Heart right ventricle (tissue), 16 donors: ENCODE data around the gene PLD4. TPM values are rescaled to one million over a fixed set of nuclear protein-coding genes. Genes with fewer than 3 reads are reported as not detected.

Experiments
- ATAC-seq, 8 donors: fragments of 200-7000 bp; cut with Tn5 transposase; one replicate each; pipeline ENCODE4 v1.9.1; 2020; ENCODE audit warnings: mild to moderate bottlenecking in 8 of 8, moderate library complexity in 8 of 8, moderate number of reproducible peaks in 1 of 8
- DNase-seq, 2 donors: peaks; one replicate each; pipeline ENCODE4 v3.0.0-alpha.2; 2020
- H3K27ac ChIP-seq, 10 donors: fragments of 200-600 bp; sonication (generic) in 2 of 10; one replicate each; pipeline versions ENCODE4 v1.5.0 to v1.8.0; 2020 to 2022; ENCODE audit warnings: mild to moderate bottlenecking in 3 of 10
- H3K27me3 ChIP-seq, 7 donors: fragments of 200-600 bp; one replicate each; pipeline ENCODE4 v1.8.0; 2021 to 2022; ENCODE audit warnings: mild to moderate bottlenecking in 2 of 7
- H3K36me3 ChIP-seq, 9 donors: fragments of 200-600 bp; sonication (generic) in 1 of 9; one replicate each; pipeline versions ENCODE4 v1.5.0 to v1.8.0; 2020 to 2022; ENCODE audit warnings: mild to moderate bottlenecking in 2 of 9
- H3K4me1 ChIP-seq, 9 donors: fragments of 200-600 bp; sonication (generic) in 1 of 9; one replicate each; pipeline versions ENCODE4 v1.5.0 to v1.8.0; 2020 to 2022; ENCODE audit warnings: mild to moderate bottlenecking in 4 of 9
- H3K4me3 ChIP-seq, 10 donors: fragments of 200-600 bp; sonication (generic) in 2 of 10; one replicate each; pipeline versions ENCODE4 v1.5.0 to v1.8.0; 2020 to 2022; ENCODE audit warnings: mild to moderate bottlenecking in 7 of 10, moderate library complexity in 2 of 10
- H3K9me3 ChIP-seq, 11 donors: fragments of 200-600 bp in 10 of 11; sonication (generic) in 2 of 11; one replicate each; pipeline versions ENCODE4 v1.5.0 to v1.8.0; 2013 to 2022; ENCODE audit warnings: mild to moderate bottlenecking in 2 of 11, control low read depth in 1 of 11, moderate library complexity in 1 of 11
- WGBS, 2 donors: extraction: QIAGEN DNeasy Blood & Tissue Kit; methylation state at CpG; one replicate each; pipeline ENCODE4 v1.1.7; 2013; ENCODE audit warnings: inconsistent platforms in 1 of 2; 5-methylcytosine and 5-hydroxymethylcytosine counted together
- intact Hi-C, 10 donors: fragments of 100-400 bp; cut with DNase I; formaldehyde crosslinking; loops; one replicate each; pipeline versions ENCODE4 v1.11.1 to v1.14.2; 2022
- polyA plus RNA-seq, 2 donors: library from polyadenylated mRNA; stranded (reverse); fragments of 200-250 nt; gene quantifications; one replicate each; pipeline ENCODE4 v1.2.3, GENCODE V29; 2013
- total RNA-seq, 10 donors: library from RNA; stranded (reverse); fragmentation: NEBNext Ultra II Directional in 3 of 10; extraction: Animal tissue kit (Norgen Biotek cat#: 25700) in 3 of 10; gene quantifications; one replicate each; pipeline versions ENCODE4 v1.2.1 to v1.2.4, GENCODE V29; 2021 to 2023
- TF ChIP-seq, protein P1 (sequence below), 9 donors: fragments of 200-600 bp; sonication (generic) in 2 of 9; IDR thresholded peaks; one replicate each; pipeline versions ENCODE4 v1.5.0 to v1.8.0; 2021 to 2022; ENCODE audit warnings: antibody characterized with exemption in 9 of 9, mild to moderate bottlenecking in 5 of 9, moderate library complexity in 1 of 9
- donor health status: Arrhythmogenic right ventricular cardiomyopathy.
- donor health status: ischemic (EF 13 %, LVEDD 7.1; RV severe dilation, severe dysfunction).
- donor health status: healthy with polysubstance abuse.
- donor health status: DM: no; HTN: yes; CAD: no.
- donor health status: DM: no; HTN: no; CAD: no.
- donor health status: ischemic (EF 25% LVEDD 6.9; RV normal size, moderate dysfunction).
- donor health status: ischemic (EF 25% LVEDD 5.7; RV mildly dilated, moderate dysfunction).
- donor health status: healthy.
- donor health status: DM: yes; HTN: yes; CAD: no.
- donor health status: Ischemic cardiomyopathy.
- donor health status: ischemic (EF 35%, LVEDD 5.7; RV mildly dilated, moderate dysfunction).
- donor health status: nonischemic (EF 11% LVEDD 7.7; RV severe dilation, severe dysfunction).
- donor health status: DM: yes; HTN: yes; CAD: no.
- donor health status: PGD.
- donor health status: ischemic (EF 29% LVEDD 5.4; RV normal size, mild dysfunction).
- donor health status: nonischemic (EF 23%, LVEDD 6.1; RV moderate dilation, normal function).

Gene PLD4
- total and polyA plus RNA-seq, 12 donors, result 0.07 to 0.91 (median 0.47) TPM; not detected in 1

DNA sequence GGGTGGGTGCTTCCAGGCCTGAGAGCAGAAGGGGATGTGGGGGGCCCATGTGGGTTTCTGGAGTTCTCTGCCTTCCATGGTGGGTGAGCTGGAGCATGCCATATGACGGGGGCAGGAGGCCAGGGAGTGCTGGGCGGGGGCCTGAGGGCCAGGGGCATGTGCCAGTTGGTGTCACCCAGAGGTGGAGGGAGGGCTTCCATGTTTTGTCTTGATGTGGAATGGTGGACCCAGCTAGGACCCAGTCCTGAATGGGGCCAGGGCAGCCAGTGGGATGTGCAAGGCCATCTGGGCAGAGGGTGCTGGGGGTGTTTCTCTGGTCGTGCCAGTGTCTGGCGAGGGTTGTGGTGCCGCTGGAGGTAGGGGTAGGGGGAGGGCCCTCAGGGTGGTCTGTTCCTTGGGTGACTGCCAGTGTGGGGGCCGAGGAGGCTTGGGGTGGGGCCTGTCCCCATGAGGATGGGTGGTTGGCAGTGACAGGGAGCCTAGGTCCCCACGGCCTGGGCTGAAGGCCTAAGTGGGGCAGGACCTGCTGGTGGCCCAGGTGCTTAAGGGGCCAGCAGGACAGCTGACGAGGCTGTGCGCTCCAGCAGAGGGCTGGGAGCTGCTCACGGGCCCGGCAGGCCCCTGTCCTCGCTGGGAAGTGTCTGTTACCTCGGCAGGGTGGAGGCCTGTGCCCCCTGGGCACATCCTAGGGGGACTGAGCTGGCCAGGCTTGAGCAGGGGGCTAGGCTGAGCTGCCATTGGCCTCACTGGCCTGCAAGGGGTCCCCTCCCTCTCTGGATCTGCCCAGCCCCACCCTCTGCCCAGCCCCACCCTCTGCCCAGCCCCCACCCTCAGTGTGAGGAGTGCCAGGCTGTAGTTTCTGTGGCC, 32.8 kb upstream of the PLD4 start:
- H3K27me3 ChIP-seq, result no peaks in the 10 kb centered on the region
- peaks cover 0 to 26% (median 4%) of the 10 kb centered on the region in 9 donors for H3K36me3 ChIP-seq
- peaks cover 5 to 30% (median 17%) of the 10 kb centered on the region in 9 donors for H3K4me1 ChIP-seq
- whole genome bisulfite sequencing, 2 donors, result 75 to 78% methylated on average over 13 of the region's 13 CpGs
- no peaks in the 10 kb centered on the region for H3K9me3 ChIP-seq
- intact Hi-C loops, result loop anchor here in 2 of 10 donors (10.0 kb wide), 2 partner anchors 83 to 153 kb away; partner anchors contain the start of gene AHNAK2 (in 1 of the 2)
- DNase-seq, result peak; percentile 3 to 13
- H3K4me3 ChIP-seq, result no peak overlapping the region
- ATAC-seq, result no peak
- H3K27ac ChIP-seq, result no peak overlapping the region
- TF ChIP-seq, protein P1, sequence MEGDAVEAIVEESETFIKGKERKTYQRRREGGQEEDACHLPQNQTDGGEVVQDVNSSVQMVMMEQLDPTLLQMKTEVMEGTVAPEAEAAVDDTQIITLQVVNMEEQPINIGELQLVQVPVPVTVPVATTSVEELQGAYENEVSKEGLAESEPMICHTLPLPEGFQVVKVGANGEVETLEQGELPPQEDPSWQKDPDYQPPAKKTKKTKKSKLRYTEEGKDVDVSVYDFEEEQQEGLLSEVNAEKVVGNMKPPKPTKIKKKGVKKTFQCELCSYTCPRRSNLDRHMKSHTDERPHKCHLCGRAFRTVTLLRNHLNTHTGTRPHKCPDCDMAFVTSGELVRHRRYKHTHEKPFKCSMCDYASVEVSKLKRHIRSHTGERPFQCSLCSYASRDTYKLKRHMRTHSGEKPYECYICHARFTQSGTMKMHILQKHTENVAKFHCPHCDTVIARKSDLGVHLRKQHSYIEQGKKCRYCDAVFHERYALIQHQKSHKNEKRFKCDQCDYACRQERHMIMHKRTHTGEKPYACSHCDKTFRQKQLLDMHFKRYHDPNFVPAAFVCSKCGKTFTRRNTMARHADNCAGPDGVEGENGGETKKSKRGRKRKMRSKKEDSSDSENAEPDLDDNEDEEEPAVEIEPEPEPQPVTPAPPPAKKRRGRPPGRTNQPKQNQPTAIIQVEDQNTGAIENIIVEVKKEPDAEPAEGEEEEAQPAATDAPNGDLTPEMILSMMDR (IDR thresholded peaks at IDR 0.05), result no peak

DNA sequence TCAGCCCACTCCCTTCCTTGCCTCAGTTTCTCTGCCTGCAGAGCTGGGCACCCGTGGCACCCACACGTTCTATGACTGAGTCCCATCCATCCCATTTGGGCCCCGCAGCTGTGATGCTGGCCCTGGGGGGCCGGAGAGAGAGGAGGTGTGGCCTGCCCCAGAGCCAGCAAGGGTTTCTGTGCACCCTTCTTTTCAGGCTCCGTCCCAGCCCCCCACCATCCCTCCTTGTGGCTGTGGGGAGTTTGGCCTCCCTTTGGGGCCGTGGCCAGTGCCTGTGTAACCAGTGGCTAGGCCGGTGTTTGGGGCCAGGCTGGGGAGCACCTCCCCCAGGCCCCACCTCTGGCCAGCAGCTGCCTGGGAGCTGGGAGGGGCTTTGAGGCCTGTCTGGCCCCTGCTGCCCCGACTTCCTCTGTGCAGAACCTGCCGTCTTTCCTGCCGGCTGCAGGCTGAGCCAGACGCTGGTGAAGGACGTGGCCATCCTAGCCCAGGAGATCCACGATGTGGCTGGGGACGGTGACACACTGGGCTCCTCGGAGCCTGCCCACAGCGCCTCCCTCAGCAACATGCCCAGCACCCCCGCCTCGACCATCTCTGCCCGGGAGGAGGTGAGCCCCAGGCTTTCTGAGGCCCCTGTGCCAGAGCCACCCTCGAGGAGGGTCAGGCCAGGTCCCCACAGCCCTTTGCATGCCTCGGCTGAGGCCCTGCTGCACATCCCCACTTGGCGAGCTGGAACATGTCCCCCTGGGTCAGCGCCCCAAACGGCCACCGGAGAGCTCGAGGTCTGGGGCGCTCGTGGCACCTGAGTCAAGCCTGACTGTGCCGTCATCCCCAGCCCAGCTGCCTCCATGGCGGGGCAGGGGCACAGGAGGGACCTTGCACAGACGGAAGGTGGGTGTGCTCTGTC, 31.9 kb upstream of the PLD4 start:
- H3K36me3 ChIP-seq, result peaks cover 0 to 17% (median 0%) of the 10 kb centered on the region in 9 donors
- 78 to 79% methylated on average over 29 to 31 of the region's 31 CpGs for WGBS, 2 donors
- no peaks in the 10 kb centered on the region for H3K27me3 ChIP-seq
- no peak overlapping the region for H3K4me3 ChIP-seq
- ATAC-seq (no peak), DNase-seq (peak in 1 of 2 donors; percentile 4)
- H3K27ac ChIP-seq, result no peak overlapping the region
- TF ChIP-seq, protein P1 (IDR thresholded peaks at IDR 0.05), result no peak
- intact Hi-C loops, result loop anchor here in 2 of 10 donors (10.0 kb wide), 2 partner anchors 82 to 152 kb away; partner anchors contain the start of gene AHNAK2 (in 1 of the 2)
- H3K9me3 ChIP-seq, result no peaks in the 10 kb centered on the region
- peaks cover 5 to 30% (median 17%) of the 10 kb centered on the region in 9 donors for H3K4me1 ChIP-seq

DNA sequence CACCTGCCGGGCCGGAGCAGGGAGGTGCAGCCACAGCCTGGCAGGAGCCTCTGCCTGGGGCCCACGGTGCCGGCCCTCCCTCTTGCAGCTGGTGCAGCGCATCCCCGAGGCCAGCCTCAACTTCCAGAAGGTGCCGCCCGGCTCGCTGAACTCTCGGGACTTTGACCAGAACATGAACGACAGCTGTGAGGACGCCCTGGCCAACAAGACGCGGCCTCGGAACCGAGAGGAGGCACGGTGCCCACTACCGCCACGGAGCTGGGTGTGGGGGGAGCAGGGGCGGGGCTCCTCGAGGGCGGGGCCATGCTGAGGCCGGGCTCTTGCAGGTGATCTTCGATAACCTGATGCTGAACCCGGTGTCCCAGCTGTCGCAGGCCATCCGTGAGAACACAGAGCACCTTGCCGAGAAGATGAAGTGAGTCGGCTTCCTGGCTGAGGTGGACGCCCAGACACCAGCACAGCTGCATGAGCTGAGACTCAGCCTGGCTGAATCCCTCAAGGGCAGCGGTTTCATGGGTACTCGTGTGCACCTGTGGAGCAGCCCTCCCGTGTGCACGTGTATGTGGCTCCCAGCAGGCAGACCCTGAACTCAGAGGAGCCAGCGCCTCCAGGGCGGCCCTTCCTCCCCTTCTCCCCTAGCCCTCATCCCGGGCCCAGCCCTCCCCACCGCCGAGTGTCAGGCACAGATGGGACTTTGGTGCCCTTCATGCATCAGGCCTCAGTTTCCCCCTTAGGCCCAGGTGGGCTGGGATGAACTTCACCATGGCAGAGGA, 31.1 kb upstream of the PLD4 start:
- DNase-seq, result peak in 1 of 2 donors; percentile 8
- Histone ChIP-seq H3K36me3 (peaks cover 0 to 9% (median 0%) of the 10 kb centered on the region in 9 donors), H3K4me3 (no peak overlapping the region), H3K4me1 (peaks cover 5 to 30% (median 17%) of the 10 kb centered on the region in 9 donors), H3K9me3 (no peaks in the 10 kb centered on the region), H3K27ac (no peak overlapping the region), H3K27me3 (no peaks in the 10 kb centered on the region)
- ATAC-seq, result no peak
- intact Hi-C loops, result loop anchor here in 2 of 10 donors (10.0 kb wide), 2 partner anchors 81 to 151 kb away; partner anchors contain the start of gene AHNAK2 (in 1 of the 2)
- TF ChIP-seq, protein P1 (IDR thresholded peaks at IDR 0.05), result no peak
- WGBS, 2 donors, result 89 to 91% methylated on average over 39 of the region's 39 CpGs
